B cell (primary cell): Measurements from ENCODE around the gene PTGES3L. TPM values are rescaled to one million over a fixed set of nuclear protein-coding genes. Genes with fewer than 3 reads are reported as not detected.

Experiments
- ATAC-seq: fragments of 200-7000 bp; cut with Tn5 transposase; one replicate; pipeline ENCODE4 v1.10.0; 2021; ENCODE audit warnings: low read depth, mild to moderate bottlenecking, moderate number of reproducible peaks, moderate library complexity
- CTCF ChIA-PET: fragments of 350-600 bp; sonication (Branson Sonifier 250); formaldehyde crosslinking; loops from one replicate; lab custom pipeline; 2021; ENCODE audit warnings: antibody characterized with exemption, inconsistent platforms; lab: Charles Lee
- POLR2A ChIA-PET: fragments of 350-600 bp; sonication (Branson Sonifier 250); formaldehyde crosslinking; loops from one replicate; lab custom pipeline; 2021; ENCODE audit warnings: antibody characterized with exemption; lab: Charles Lee
- DNase-seq: peaks from one replicate; pipeline ENCODE4 v3.0.0; 2013
- H2AFZ ChIP-seq: 2 replicates; pipeline ENCODE4 v1.6.1; 2012; ENCODE audit warnings: mild to moderate bottlenecking, low read depth, low read length; ENCODE audit not compliant: insufficient read depth, poor library complexity, severe bottlenecking
- H3K27ac ChIP-seq, 2 donors: 1 replicate in 1 of 2; 2 replicates in 1 of 2; pipeline ENCODE4 v1.5.1; 2012 to 2013; ENCODE audit warnings: low read length in 2 of 2, mild to moderate bottlenecking in 2 of 2, moderate library complexity in 1 of 2
- H3K27me3 ChIP-seq, 4 experiments: fragments of 200-600 bp in 1 of 4; sonication (generic) in 1 of 4; replicated peaks in 1 of 4; 1 replicate in 2 of 4; 2 replicates in 2 of 4; pipeline versions ENCODE4 v1.6.1 to v1.7.0; 2013 to 2016; ENCODE audit warnings: low read length in 3 of 4, mild to moderate bottlenecking in 2 of 4, mixed read lengths in 1 of 4, moderate library complexity in 1 of 4; ENCODE audit not compliant: insufficient read depth in 4 of 4, control insufficient read depth in 3 of 4; ENCODE audit errors: control extremely low read depth in 1 of 4
- H3K36me3 ChIP-seq, 2 experiments: replicated peaks in 1 of 2; 1 replicate in 1 of 2; 2 replicates in 1 of 2; pipeline versions ENCODE4 v1.6.1 to v1.7.1; 2013; ENCODE audit warnings: low read length in 1 of 2; ENCODE audit not compliant: insufficient read depth in 2 of 2, control insufficient read depth in 1 of 2; ENCODE audit errors: control extremely low read depth in 1 of 2, extremely low read depth in 1 of 2
- H3K4me1 ChIP-seq, 2 donors: fragments of 200-600 bp in 1 of 2; sonication (generic) in 1 of 2; 1 replicate in 1 of 2; 2 replicates in 1 of 2; pipeline versions ENCODE4 v1.5.1 to v1.6.1; 2013 to 2017; ENCODE audit warnings: low read length in 2 of 2; ENCODE audit not compliant: control insufficient read depth in 2 of 2, insufficient read depth in 2 of 2
- H3K4me2 ChIP-seq: replicated peaks from 2 replicates; pipeline ENCODE3; 2012; ENCODE audit warnings: mild to moderate bottlenecking, low read depth, low read length; ENCODE audit not compliant: poor library complexity, severe bottlenecking
- H3K4me3 ChIP-seq, 5 experiments: fragments of 200-600 bp in 1 of 5; sonication (generic) in 1 of 5; 1 replicate in 3 of 5; 2 replicates in 2 of 5; pipeline versions ENCODE4 v1.5.1 to v1.7.0; 2011 to 2016; ENCODE audit warnings: low read length in 4 of 5, mild to moderate bottlenecking in 4 of 5, low read depth in 2 of 5, control low read depth in 1 of 5, moderate library complexity in 1 of 5; ENCODE audit not compliant: insufficient read depth in 1 of 5; ENCODE audit errors: control extremely low read depth in 1 of 5, extremely low read depth in 1 of 5
- H3K79me2 ChIP-seq: fragments of 200-600 bp; sonication (generic); one replicate; pipeline ENCODE4 v1.6.0; 2016; ENCODE audit warnings: low read length; ENCODE audit not compliant: control insufficient read depth, insufficient read depth
- H3K9ac ChIP-seq: fragments of 200-600 bp; sonication (generic); 2 replicates; pipeline ENCODE4 v1.6.1; 2017; ENCODE audit warnings: mild to moderate bottlenecking, low read length, moderate library complexity
- H3K9me3 ChIP-seq, 3 donors: one replicate each; pipeline versions ENCODE4 v1.6.1 to v1.7.1; 2013; ENCODE audit warnings: low read length in 2 of 3; ENCODE audit not compliant: control insufficient read depth in 2 of 3, insufficient read depth in 1 of 3; ENCODE audit errors: control extremely low read depth in 1 of 3
- H4K20me1 ChIP-seq: 2 replicates; pipeline ENCODE4 v1.6.0; 2012; ENCODE audit warnings: mild to moderate bottlenecking, low read length; ENCODE audit not compliant: insufficient read depth, control insufficient read depth, poor library complexity, severe bottlenecking
- H3K27ac Mint-ChIP-seq: one replicate; pipeline ENCODE4 v1.8.0; 2021; ENCODE audit warnings: mixed read lengths
- H3K27me3 Mint-ChIP-seq: one replicate; pipeline ENCODE4 v1.8.0; 2021; ENCODE audit warnings: mixed read lengths
- H3K4me1 Mint-ChIP-seq: one replicate; pipeline ENCODE4 v1.8.0; 2021; ENCODE audit warnings: mixed read lengths
- H3K4me3 Mint-ChIP-seq: one replicate; pipeline ENCODE4 v1.8.0; 2021; ENCODE audit warnings: mixed read lengths
- H3K9me3 Mint-ChIP-seq: one replicate; pipeline ENCODE4 v1.8.0; 2022; ENCODE audit warnings: mixed read lengths; ENCODE audit not compliant: insufficient read depth
- EZH2 ChIP-seq: IDR thresholded peaks from 2 replicates; pipeline ENCODE4 v1.6.1; 2012; ENCODE audit warnings: borderline replicate concordance, low read depth, mild to moderate bottlenecking, moderate library complexity, low read length; ENCODE audit not compliant: insufficient read depth, poor library complexity, severe bottlenecking
- WGBS: methylation state at CpG from one replicate; pipeline ENCODE4 v1.1.5; 2013; ENCODE audit warnings: missing lambda C conversion rate; ENCODE audit not compliant: insufficient coverage; 5-methylcytosine and 5-hydroxymethylcytosine counted together
- intact Hi-C: fragments of 100-400 bp; cut with micrococcal nuclease; formaldehyde crosslinking; loops from one replicate; pipeline ENCODE4 v1.10.0; 2022
- polyA plus RNA-seq: library from polyadenylated mRNA; depleted of rRNA; stranded (reverse); fragments of >200 nt; gene quantifications from 2 replicates; pipeline ENCODE4 v1.2.3, GENCODE V29; 2012
- total RNA-seq, 2 donors: library from RNA; stranded (reverse); fragments of 120-200 nt in 1 of 2; gene quantifications; 1 replicate in 1 of 2; 2 replicates in 1 of 2; pipeline versions ENCODE4 v1.2.3 to v1.2.4, GENCODE V29; 2013 to 2022
- TF ChIP-seq, protein P1 (sequence below): fragments of 200-600 bp; IDR thresholded peaks from one replicate; pipeline ENCODE4 v1.8.0; 2022; ENCODE audit warnings: antibody characterized with exemption, mild to moderate bottlenecking

Gene PTGES3L
- total and polyA plus RNA-seq, 2 donors (not counting 1 experiment from before 2014, with no cell fraction given) = 0.94 to 1.0 TPM

DNA sequence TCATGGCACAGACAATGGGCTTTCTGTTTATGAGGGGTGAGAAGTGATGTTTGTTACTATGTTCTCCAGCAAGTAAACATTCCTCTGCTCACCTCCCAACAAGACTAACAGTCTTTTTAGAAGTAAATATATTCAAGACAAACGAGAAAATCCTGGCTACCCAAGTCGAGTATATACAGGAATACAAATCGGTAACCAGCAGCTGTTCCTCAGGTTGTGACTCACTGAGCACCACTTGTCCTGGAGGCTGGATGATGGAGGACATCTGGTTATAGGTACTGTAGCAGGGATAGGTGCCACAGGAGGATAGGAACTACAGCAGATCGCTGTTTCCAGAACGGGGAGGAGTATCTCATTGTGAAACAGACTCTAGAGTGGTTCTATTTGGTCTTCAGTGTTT lies 13.0 kb upstream of the PTGES3L start:
- H3K4me3 Mint-ChIP-seq = no peak overlapping the region
- no peak overlapping the region for H3K9ac ChIP-seq
- H3K27me3 ChIP-seq = no peaks in the 10 kb centered on the region
- H2AFZ ChIP-seq = no peak overlapping the region
- no peak overlapping the region for H3K4me2 ChIP-seq
- H3K4me1 Mint-ChIP-seq = peaks cover 30% of the 10 kb centered on the region
- peaks cover 17 to 18% of the 10 kb centered on the region in 2 donors for H3K4me1 ChIP-seq
- no peaks in the 10 kb centered on the region for H3K9me3 Mint-ChIP-seq
- H3K4me3 ChIP-seq = no peak overlapping the region
- POLR2A ChIA-PET = interaction anchor here (0.7 kb wide), 1 partner anchor 401 kb away, joined by 3 read pairs; no protein-coding TSS in a partner anchor
- 98% methylated on average over 4 of the region's 5 CpGs for WGBS
- intact Hi-C loops = loop anchor here (10.0 kb wide), 1 partner anchor 418 kb away; the partner anchor contains the start of gene PSMC3IP
- H4K20me1 ChIP-seq = peaks cover 5% of the 10 kb centered on the region
- H3K27me3 Mint-ChIP-seq = no peaks in the 10 kb centered on the region
- TF ChIP-seq EZH2 = no peak
- TF ChIP-seq, protein P1, sequence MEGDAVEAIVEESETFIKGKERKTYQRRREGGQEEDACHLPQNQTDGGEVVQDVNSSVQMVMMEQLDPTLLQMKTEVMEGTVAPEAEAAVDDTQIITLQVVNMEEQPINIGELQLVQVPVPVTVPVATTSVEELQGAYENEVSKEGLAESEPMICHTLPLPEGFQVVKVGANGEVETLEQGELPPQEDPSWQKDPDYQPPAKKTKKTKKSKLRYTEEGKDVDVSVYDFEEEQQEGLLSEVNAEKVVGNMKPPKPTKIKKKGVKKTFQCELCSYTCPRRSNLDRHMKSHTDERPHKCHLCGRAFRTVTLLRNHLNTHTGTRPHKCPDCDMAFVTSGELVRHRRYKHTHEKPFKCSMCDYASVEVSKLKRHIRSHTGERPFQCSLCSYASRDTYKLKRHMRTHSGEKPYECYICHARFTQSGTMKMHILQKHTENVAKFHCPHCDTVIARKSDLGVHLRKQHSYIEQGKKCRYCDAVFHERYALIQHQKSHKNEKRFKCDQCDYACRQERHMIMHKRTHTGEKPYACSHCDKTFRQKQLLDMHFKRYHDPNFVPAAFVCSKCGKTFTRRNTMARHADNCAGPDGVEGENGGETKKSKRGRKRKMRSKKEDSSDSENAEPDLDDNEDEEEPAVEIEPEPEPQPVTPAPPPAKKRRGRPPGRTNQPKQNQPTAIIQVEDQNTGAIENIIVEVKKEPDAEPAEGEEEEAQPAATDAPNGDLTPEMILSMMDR = no peak
- peak overlapping the region; percentile 50 for H3K27ac Mint-ChIP-seq
- H3K27ac ChIP-seq = no peak overlapping the region
- peaks cover 27 to 48% of the 10 kb centered on the region in 2 experiments for H3K36me3 ChIP-seq
- no peaks in the 10 kb centered on the region for H3K9me3 ChIP-seq
- ATAC-seq (no peak), DNase-seq (no peak)
- H3K79me2 ChIP-seq = peaks cover 42% of the 10 kb centered on the region
- CTCF ChIA-PET = interaction anchor here (1.3 kb wide), 1 partner anchor 12 kb away, joined by 3 read pairs; the partner anchor contains the start of gene RUNDC1

DNA sequence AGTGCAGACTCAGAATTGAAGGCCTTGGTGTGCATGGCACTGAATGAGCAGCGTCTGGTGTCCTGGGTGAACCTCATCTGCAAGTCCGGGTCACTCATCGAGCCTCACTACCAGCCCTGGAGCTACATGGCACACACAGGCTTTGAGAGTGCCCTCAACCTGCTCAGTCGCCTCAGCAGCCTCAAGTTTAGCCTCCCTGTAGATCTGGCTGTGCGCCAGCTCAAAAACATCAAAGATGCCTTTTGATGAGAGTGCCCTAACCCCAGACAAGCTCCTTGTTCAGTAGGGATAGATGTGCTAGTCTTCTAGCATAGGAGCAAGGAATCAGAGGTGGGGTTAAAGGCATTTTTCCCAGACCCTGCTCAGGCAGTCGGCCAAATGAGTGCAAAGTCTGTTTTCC lies 11.6 kb upstream of the PTGES3L start:
- ChIA-PET POLR2A (no interaction called here), CTCF (no interaction called here)
- Mint-ChIP-seq H3K27me3 (no peaks in the 10 kb centered on the region), H3K4me3 (no peak overlapping the region), H3K4me1 (peaks cover 30% of the 10 kb centered on the region), H3K27ac (no peak overlapping the region), H3K9me3 (no peaks in the 10 kb centered on the region)
- Histone ChIP-seq H3K4me3 (no peak overlapping the region), H3K27me3 (no peaks in the 10 kb centered on the region), H3K9ac (no peak overlapping the region), H3K4me1 (peaks cover 18 to 21% of the 10 kb centered on the region in 2 donors), H3K4me2 (no peak overlapping the region), H2AFZ (no peak overlapping the region), H3K79me2 (peaks cover 51% of the 10 kb centered on the region), H3K27ac (no peak overlapping the region), H4K20me1 (peaks cover 5% of the 10 kb centered on the region), H3K9me3 (no peaks in the 10 kb centered on the region), H3K36me3 (peaks cover 27 to 57% of the 10 kb centered on the region in 2 experiments)
- intact Hi-C loops = loop anchor here (10.0 kb wide), 1 partner anchor 417 kb away; the partner anchor contains the start of gene PSMC3IP
- DNase-seq (no peak), ATAC-seq (no peak)
- WGBS = 95% methylated on average over 6 of the region's 6 CpGs
- no peak for TF ChIP-seq EZH2
- TF ChIP-seq, protein P1 = no peak
